Stimulated activated CD4-positive, alpha-beta T cell treated with anti-CD3 and anti-CD28 coated beads, Interleukin-1b, Interleukin-23, amount 100 ng/mL, for 24 hours (primary cell): ENCODE data around the gene POLRMT.

Source experiments
- DNase-seq, 4 experiments: peaks; one replicate each; pipeline ENCODE4 v3.0.0-alpha.2; 2020; ENCODE audit warnings: low read depth in 4 of 4, low spot score in 1 of 4

Gene POLRMT

DNA sequence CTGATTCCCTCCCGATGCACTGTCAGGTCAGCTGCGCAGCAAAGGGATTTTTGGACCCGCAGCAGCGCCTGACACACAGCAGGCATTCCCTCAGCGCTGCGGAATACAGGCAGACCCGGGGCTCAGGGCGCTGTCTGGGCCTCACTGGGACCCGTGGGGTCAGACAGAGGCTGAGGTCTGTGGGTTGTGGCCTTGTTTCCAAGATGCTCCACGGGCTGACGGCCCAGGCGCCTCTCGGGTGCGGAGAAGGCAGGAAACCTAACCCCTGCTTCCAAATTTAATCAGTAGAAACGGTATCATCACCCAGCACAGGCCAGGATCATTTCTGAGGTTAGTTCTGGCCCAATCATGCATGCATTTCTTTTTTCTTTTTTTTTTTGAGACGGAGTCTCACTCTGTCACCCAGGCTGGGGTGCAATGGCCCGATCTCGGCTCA lies 30.4 kb upstream of the POLRMT start:
- no peak for DNase-seq

DNA sequence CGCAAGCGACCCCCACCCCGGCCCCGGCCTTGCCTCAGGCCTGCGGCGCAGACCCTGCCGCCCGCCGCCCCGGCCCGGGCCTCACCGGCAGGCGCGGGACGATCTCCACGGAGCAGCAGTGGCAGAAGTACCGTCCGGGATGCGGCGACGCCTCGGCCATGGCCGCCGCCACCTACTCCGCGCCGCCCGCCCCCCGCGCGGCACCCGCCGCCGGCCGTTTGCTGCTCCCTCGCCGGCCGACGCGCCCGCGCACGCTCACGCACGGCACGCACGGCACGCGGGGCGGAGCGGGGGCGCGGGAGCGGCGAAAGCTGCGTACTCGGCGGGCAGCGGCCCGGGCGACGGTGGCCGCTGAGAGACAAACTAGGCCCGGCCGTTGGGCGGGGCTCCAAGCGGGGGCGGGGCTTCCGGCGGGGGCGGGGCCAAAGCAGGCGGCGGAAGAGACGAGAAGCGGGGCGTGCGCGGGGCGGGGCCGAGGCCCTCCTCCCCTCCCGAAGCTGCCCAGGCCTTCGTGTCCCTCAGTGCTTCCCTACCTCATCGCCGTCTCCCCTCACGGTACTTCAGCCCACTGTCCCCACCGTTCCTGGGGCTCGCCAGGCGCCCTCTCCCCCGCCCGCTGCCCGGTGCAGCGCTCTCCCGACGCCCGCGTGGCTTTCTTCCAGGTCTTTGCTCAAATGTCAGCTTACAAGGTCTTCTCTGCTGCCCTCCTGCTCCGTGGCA lies 29.8 kb upstream of the POLRMT start, which contains the start of gene RNF126:
RNF126 (minus strand) TSS at position 253 of the 720 bp plus-strand sequence; CDS start at position 160, 93 bp downstream.
- DNase-seq, result peak; percentile 91 to 98 (median 93)

DNA sequence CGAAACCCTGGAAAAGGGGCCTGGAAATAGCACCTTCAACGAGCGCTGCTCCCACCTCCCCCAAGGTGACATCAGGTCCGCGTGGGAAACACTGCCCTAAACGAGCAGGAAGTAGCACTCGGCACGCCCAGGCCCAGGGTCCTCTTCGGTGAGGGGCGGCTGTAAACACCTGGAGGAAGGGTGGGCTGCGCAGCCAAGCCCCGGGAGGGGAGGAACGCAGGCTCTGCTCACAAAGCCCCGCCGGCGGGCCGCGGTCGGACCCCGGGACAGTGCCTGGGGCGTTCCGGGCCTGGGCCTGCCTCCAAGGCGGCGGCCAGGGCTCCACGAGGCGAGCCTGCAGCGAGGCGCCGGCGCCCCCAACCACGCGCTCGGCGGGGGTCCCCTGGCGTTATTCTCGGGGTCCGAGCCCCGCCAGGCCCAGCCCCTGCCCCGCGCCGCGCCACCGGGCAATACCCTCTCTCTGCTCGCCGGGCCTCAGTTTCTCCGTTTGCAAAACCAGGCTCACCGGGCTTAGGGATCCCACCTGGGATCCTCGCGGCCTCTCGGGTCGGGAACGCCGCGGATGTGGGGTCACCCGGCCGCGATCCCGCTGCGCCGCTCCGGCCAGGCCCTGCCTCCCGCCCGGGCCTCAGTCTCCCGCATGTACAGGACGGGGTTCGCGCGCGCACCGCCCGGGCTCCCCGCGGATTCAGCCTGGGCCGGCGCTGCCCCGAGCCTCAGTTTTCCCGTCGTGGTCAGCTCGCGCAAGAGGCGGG lies 29.0 kb upstream of the POLRMT start:
- DNase-seq, result peak in 3 of 4 experiments; percentile 57 to 62 (median 59)

DNA sequence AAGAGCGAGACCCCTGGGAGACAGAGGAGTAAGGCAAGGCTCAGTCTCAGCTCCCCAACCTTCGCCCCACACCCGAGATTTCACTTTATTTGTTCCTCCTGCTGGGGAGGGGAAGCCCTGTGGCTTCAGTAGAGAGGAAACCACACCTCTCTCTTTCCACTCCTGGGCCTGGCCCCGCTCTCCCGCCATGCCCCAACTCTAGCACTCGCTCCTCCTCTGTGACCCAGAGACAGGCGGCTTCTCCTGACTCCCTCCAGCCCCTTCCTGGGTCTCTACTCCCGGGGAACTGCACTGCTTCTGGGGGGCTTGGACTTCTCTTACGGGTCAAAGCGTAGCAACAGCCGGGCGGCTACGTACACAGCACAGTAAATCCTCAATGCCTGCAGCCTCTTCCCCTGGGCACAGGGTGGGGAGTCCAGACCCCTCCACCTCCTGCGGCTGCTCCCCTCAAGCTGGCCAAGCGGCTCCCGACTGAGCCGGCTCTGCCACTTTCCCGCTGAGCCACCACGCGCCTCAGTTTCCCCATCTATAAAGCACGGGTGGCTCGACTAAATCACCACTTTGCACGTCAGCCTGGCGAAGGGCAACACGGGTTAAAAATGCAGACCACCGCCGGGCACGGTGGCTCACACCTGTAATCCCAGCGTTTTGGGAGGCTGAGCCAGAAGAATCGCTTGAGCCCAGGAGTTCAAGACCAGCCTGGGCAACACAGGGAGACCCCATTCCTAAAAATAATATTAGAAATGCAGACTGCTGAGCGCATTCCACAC lies 28.3 kb upstream of the POLRMT start:
- DNase-seq, result peak in 1 of 4 experiments; percentile 53

DNA sequence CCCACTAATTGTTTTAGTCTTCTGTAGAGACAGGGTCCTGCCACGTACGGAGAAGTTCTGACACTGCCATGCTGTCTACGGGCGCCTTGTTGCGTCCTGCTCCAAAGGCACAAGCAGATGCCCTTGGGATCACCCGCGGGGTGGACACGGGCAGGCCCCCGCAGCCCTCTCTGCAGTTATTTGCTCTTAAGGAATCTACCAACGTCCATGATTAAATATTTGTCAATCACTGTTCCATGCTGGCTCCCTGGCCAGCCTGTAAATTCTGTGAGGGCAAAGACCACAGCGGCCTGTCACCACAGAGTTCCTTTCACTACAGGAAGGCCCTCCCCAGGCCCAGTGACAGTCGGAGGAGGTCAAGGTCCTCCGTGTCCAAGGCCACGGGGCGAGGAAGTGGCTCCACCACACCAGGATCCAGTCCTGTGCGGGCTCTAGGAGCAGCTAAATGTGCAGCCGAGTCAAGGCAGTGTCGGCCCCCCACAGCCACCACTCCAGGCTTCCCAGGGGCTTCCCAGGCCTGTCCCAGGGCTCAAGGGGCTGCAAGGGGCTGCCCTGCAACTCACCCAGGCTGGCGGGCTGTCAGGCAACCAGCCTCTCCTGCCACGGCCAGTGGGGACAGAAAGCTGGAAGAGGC lies 27.6 kb upstream of the POLRMT start:
- DNase-seq, result no peak

DNA sequence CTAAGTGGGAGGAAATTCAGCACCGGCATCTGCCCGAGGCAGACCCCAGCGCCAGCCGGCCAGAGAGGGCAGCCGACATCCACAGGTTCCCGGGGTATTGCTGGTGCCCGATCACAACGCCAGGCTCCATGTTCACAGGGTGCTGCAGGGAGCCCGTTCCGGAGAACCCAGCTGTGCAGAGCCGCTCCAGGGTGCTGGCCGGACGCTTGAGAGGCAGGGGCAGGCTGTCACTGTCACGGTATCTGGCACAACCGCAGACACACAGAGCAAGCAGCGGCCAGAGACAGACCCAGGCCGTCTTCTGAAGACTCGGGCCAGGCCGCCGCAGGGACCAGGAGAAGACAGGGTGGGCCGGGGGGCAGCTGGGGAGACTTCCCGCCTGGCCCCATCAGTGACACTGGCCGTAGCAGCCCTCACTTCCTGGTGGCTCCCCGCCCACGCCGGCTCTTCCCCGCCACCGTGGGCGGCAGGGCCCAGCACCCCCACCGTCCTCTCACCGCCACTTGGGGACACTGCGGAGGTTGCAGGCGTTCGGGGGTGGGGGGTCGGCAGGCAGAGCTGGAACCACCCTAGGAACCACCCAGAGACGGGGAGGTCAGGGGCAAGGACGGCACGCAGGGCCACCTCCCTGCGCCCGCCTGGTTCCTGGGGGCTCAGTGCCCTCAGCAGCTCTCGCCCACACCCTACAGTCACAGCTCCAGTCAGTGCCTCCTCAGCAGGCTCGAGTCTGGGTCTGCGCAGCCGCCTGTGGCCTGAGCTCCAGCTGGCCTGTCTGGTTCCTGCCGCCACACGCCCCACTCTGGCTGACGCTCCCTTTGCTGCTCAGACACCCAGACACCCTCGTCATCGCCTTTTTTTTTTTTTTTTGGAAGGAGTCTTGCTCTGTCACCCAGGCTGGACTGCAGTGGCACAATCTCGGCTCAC lies 25.8 kb upstream of the POLRMT start:
- no peak for DNase-seq

DNA sequence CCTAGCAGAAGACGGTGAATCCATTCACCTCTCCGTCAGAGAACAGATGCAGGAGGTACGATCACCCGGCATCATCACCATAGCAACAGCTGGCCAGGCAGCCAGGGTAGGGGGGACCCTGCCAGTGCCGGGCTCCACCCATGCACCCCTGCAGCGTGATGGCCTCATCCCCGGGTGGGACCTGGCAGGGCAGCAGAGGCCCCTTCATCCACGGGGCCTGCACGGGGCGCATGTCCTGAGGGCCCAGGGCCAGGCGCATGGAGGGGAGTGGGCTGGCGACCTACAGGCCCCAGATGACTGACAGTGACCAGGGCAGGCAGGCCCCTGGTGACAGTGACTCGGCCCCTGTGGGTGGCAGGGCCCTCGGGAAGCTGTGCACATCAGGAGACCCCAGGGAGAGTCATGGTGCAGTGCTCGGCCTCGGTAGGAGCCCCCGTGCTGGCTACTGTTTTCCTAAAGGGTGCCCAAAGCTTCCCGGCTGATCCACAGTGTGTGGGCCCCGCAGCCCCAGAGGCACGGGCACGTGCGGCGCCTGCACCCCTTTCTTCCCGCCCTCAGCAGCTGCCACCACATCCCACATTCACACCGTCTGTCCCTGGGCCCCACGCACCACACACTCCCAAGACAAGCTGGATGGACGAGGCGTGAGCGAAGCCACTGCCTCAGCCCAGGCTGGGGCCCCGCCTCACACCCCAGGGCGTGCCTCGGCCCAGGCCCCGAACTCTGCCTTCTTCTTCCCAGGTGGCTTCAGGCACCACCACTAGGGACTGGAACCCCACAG lies 24.9 kb upstream of the POLRMT start:
- DNase-seq, result no peak

DNA sequence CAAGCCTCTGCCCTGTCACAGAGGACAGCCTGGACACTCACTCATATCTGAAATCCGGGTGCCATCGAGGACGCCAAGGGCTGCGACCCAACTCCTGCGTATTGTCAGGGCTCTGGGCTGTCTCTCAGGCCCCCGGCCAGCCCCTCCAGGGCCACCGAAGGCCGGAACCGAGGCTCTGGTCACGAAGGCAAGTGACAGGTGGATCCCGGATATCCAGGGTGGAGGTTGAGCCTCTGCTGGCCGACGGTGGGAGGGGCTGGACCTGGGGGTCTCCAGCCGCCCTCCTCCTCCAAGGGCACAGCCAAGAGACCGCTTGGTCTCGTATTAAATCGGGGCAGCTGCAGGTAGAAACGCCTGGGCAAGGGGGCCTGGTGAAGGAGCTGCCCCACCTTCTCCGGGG lies 24.3 kb upstream of the POLRMT start:
- no peak for DNase-seq

DNA sequence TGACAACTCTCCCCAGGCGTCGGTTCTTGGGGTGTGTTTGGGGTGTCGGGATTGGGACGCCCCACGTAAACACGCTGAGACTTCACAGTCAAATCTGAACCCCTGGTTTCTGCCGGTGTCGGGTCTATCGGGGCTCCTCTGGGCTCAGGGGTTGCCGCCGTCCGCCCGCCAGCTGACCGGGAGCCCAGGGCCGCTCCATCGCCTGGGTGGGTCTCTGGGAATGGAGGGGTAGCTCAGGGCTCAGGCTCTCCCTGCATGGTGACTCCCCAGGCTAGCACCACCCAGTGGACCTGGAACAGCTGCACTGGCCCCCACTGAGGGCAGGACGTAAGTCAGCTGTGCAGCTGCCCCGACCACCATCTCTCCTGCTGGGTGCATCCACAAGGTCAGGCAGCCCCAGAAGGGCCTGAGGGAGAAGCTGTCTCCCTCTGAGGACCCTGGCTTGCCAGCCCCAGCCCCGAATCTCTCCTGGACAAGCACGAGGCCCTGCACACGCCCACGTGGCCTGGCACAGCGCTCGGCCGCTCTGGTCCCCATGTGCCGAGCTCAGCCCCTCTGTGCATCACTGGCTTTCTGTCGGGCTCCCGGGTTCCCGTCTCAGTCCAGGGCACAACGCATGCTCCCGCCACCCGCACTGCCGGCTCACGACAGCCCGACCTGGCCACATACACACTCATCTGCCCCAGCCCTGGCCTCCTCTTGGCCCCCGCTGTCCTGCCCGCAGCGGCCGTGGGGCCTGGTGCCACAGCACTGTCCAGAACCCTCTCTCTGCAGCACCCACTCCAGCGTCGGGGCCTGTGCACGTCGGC lies 23.6 kb upstream of the POLRMT start:
- DNase-seq, result no peak

DNA sequence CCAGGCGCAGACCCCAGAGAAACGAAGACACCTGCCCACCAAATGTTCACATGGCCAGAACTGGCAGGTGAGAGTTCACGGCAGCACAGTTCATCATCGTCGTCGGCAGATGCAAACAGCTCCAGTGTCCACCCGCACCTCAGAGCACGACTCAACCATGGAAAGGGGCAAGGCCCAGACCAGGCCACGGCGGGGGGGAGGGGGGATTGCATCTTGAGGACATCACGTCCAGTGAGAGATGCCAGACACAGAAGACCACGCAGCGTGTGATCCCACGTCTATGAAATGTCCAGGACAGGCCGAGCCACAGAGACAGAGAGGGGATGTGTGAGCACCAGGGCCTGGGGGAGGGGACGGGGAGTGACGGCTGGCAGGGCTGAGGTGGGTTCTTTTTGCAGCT lies 22.4 kb upstream of the POLRMT start:
- DNase-seq, result no peak

DNA sequence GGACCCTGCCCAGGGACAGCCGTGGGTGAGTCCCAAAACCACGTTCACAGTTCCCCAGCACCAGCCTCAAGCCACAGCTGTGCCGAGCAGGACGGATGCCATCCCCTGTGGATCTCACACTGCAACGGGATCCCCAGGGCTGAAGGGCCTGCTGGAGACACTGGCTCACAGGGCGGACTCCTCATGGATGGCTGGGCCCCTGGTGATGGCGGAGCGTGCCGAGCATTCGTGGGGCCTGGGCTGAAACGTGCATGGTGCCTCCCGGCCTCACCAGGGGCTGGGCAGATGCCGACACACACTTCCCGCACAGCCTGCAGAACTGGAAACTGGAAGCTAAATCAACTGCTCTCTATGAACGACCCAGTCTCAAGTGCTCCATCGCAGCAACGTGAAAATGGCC lies 20.1 kb upstream of the POLRMT start:
- no peak for DNase-seq

DNA sequence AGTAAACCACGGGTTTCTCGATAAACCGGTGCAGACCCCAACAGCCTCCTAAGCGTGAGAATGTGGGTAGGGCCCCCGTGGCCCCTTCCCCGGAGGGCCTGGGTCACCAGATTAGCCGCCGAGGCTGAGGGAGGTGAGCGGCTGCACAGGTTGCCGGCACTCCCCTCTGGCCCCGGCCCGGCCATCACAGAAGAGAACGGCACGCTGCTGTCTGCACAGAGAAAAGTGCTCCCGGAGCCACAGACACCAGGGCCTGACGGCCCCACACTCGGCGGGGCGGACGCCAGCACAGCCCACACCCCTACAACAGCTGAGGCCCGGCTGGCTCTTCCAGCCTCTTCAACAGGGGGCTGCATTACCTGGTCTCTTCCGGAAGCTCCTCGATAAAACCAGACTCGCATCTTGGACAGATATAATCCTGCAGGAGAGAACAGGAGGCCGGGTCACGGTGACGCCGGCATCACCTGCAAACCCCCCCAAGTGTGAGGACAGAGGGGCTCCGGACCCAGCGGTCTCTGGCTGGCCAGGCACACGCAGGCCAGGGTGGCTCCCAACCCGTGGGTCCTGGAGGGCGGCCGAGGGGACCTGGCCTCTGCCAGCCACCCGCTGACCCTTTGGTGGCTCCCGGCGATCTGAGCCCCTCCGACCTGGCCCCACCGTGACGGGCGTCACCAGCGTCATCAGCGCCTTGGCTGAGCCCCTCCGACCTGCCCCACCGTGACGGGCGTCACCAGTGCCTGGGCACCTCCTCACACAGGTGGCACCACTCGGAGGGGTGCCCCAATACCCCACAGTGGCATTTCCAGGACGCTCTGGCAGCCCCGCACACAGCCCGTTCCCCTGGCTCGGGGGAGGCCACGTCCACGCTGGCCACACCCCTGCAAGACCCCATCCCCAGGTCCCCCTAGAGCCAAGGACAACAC lies 19.4 kb upstream of the POLRMT start:
- no peak for DNase-seq

DNA sequence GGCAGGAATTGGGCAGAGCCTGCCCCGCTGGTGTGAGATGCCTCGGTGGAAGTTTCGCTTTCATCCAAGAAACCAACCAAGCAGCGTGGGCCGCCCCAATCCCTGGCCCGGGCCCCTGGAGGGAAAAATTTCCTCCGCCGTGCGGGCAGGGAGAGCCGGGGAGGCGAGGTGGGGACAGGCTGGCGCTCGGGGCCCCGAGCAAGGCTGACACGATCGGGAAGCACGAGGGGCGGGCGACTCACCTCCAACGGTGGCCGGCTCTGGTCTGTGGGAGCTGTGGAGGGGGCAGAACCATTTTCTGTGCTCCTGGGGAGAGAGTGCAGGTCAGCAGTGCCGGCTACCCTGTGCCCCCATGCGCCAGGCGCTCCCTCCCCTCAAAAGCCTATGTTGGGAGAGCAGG lies 18.7 kb upstream of the POLRMT start:
- no peak for DNase-seq

DNA sequence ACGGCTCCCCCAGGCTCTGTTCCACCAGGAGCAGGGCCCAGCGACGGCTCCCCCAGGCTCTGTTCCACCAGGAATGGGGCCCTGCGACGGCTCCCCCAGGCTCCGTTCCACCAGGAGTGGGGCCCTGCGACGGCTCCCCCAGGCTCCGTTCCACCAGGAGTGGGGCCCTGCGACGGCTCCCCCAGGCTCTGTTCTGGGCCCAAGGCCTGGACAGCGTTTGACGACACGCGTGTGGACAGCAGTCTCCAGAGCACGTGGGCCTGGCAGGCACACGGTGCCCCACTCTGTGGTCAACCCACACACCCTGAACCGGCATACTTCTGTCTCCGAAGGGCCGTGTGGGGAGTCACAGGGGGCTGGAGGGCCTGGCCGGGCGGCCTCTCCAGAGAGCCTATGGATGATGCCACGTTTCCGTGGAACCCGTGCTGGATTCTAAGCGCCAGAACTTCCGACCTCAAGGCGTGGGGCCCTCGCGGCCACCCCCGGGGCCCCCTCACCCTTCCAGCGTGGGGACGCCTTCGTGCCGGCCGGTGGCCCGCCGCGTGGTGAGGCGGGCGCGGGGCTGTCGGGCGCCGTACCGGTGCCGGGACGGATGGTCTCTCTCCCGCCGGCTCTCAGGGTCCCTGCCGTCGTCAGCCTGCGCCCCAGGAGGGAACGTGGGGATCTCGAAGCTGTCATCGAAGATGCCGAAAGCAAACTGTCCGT lies 17.9 kb upstream of the POLRMT start:
- DNase-seq, result no peak

DNA sequence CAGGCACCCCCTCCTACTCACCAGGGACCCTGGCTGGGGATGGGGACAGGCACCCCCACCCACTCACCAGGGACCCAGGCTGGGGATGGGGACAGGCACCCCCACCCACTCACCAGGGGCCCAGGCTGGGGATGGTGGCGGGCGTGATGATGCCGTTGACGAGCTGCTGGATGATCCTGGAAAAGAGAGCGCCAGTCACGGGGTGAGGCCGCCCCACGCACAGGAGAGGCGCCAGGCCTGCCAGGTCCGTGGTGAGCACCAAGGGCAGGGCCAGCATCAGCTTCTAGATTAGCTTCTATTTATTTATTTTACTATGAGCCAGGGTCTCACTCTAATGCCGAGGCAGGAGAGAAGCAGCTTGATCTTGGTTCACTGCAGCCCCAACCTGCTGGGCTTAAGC lies 16.8 kb upstream of the POLRMT start:
- no peak for DNase-seq

DNA sequence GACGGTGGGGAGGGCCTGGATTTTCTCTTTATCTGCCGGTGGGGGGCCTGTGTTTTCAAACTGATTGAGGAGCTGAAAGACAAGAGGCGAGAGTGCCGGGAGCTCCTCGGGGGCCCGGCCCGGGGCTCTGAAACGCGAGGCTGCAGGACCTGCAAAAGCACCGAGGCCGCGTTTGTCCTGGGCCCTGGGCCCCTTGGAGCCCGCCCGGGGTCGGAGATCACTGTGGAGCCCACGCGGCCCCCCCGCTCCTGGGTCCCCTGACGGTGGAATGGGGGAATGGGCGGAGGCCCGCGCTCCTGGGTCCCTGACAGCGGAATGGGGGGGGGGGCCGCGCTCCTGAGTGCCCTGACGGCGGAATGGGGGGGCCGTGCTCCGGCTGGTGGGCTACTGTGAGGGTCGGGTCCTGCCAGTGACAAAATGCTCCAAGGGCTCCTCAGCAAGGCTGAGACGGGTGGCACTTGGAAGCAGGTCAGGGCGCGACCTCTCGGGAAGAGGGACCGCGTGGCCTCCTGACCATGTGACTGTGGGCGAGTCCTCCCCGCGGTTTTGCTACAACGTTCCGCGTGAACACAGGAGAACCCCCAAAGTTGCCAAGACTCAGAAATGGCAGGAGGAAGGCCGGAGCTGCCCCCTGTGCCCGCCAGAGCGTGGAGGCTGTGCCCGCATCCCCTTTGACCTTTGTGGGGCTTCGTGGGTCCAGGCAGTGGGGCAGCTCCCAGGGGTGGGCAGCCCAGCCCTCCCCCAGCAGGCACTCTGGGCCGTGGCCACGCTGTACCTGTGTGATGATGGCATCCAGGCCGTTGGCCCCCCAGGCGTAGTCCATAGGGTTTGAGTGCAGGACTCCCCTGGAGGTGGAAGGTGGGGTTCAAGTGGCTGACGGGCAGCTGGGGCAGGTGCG lies 15.8 kb upstream of the POLRMT start:
- no peak for DNase-seq
